ENCODE results near the gene ZP1.

ZP1 gene

GRCh38 chr11:60859616-60860250 is 7.6 kb upstream of the ZP1 start:
- DNase-seq (ENCODE audit: low read depth), result no peak

GRCh38 chr11:60860943-60861342 is 6.4 kb upstream of the ZP1 start:
- DNase-seq (ENCODE audit: low read depth), result no peak

GRCh38 chr11:60862171-60862570 is 5.2 kb upstream of the ZP1 start:
- no peak for DNase-seq (ENCODE audit: low read depth)

- DNase-seq (ENCODE audit: low read depth), result no peak
Measured at GRCh38 chr11:60863550-60864521, 3.5 kb upstream of the ZP1 start.

- DNase-seq (ENCODE audit: low read depth), result no peak
Measured at GRCh38 chr11:60864856-60865513, 2.4 kb upstream of the ZP1 start.

GRCh38 chr11:60867871-60868681 is 734 bp downstream of the ZP1 start:
- DNase-seq (ENCODE audit: low read depth), result no peak

GRCh38 chr11:60868682-60869450 is 1.5 kb downstream of the ZP1 start:
- no peak for DNase-seq (ENCODE audit: low read depth)

GRCh38 chr11:60869451-60869825 is 2.1 kb downstream of the ZP1 start:
- DNase-seq (ENCODE audit: low read depth), result no peak

GRCh38 chr11:60870276-60870675 is 2.9 kb downstream of the ZP1 start:
- no peak for DNase-seq (ENCODE audit: low read depth)

GRCh38 chr11:60870733-60871377 is 3.5 kb downstream of the ZP1 start:
- DNase-seq (ENCODE audit: low read depth), result no peak

GRCh38 chr11:60871378-60872061 is 4.2 kb downstream of the ZP1 start:
- peak; percentile 32 for DNase-seq (ENCODE audit: low read depth)

- peak; percentile 69 for DNase-seq (ENCODE audit: low read depth)
Measured at GRCh38 chr11:60872124-60872960, 5.0 kb downstream of the ZP1 start.

- peak; percentile 72 for DNase-seq (ENCODE audit: low read depth)
Measured at GRCh38 chr11:60872961-60873524, 5.7 kb downstream of the ZP1 start.

- DNase-seq (ENCODE audit: low read depth), result no peak
Measured at GRCh38 chr11:60873533-60873932, 6.2 kb downstream of the ZP1 start.

- no peak for DNase-seq (ENCODE audit: low read depth)
Measured at GRCh38 chr11:60874421-60875365, 7.4 kb downstream of the ZP1 start.

- no peak for DNase-seq (ENCODE audit: low read depth)
Measured at GRCh38 chr11:60875366-60876167, 8.2 kb downstream of the ZP1 start.

- DNase-seq (ENCODE audit: low read depth), result no peak
Measured at GRCh38 chr11:60876168-60876485, 8.8 kb downstream of the ZP1 start.
